Measurements from ENCODE around the gene ADAM22.

ADAM22 gene

GRCh38 chr7:88150033-88150432 lies 216.0 kb downstream of the ADAM22 start:
- no peak for TF ChIP-seq CTCF (conservative IDR thresholded peaks at IDR 0.05; ENCODE audit: low read depth, low read length)
- no peak overlapping the region for H3K4me2 ChIP-seq

GRCh38 chr7:88151119-88151790 lies 217.2 kb downstream of the ADAM22 start:
- H3K79me2 ChIP-seq (ENCODE audit: insufficient read depth, low read depth): no peaks in the 10 kb centered on the region
- no peak overlapping the region for H3K4me3 ChIP-seq (IDR thresholded peaks at IDR 0.05; ENCODE audit: insufficient read depth, low read depth, low read length)
- H3K9ac ChIP-seq: no peak overlapping the region
- H4K20me1 ChIP-seq (ENCODE audit: insufficient read depth): no peaks in the 10 kb centered on the region
- no peak for TF ChIP-seq CTCF (conservative IDR thresholded peaks at IDR 0.05; ENCODE audit: low read depth, low read length)
- H2AFZ ChIP-seq (ENCODE audit: low read depth): no peak overlapping the region
- H3K27me3 ChIP-seq (ENCODE audit: insufficient read depth, low read depth): no peaks in the 10 kb centered on the region
- peaks cover 7% of the 10 kb centered on the region for H3K4me1 ChIP-seq (ENCODE audit: low read depth, poor library complexity, severe bottlenecking)
- H3K27ac ChIP-seq: no peak overlapping the region
- no peak overlapping the region for H3K4me2 ChIP-seq
- 0 out of 2 replicates have a peak, but pooled peaks cover 3% of the 10 kb centered on the region for H3K36me3 ChIP-seq (ENCODE audit: insufficient read depth)

More at GRCh38 chr7:88150033-88150432, 216.0 kb downstream of the ADAM22 start:
- Histone ChIP-seq H3K27me3 (ENCODE audit: insufficient read depth, low read depth) (no peaks in the 10 kb centered on the region), H3K4me3 (IDR thresholded peaks at IDR 0.05; ENCODE audit: insufficient read depth, low read depth, low read length) (no peak overlapping the region), H2AFZ (ENCODE audit: low read depth) (no peak overlapping the region), H3K4me1 (ENCODE audit: low read depth, poor library complexity, severe bottlenecking) (peaks cover 7% of the 10 kb centered on the region), H3K79me2 (ENCODE audit: insufficient read depth, low read depth) (no peaks in the 10 kb centered on the region), H4K20me1 (ENCODE audit: insufficient read depth) (no peaks in the 10 kb centered on the region), H3K27ac (no peak overlapping the region), H3K36me3 (ENCODE audit: insufficient read depth) (no peaks in the 10 kb centered on the region), H3K9ac (no peak overlapping the region)

- H3K79me2 ChIP-seq (ENCODE audit: insufficient read depth, low read depth): no peaks in the 10 kb centered on the region
- H2AFZ ChIP-seq (ENCODE audit: low read depth): no peak overlapping the region
- no peak overlapping the region for H3K4me2 ChIP-seq
Observed at GRCh38 chr7:88153378-88153777, 219.3 kb downstream of the ADAM22 start.

GRCh38 chr7:88155756-88156155 lies 221.7 kb downstream of the ADAM22 start:
- H3K79me2 ChIP-seq (ENCODE audit: insufficient read depth, low read depth): no peaks in the 10 kb centered on the region
- H3K4me1 ChIP-seq (ENCODE audit: low read depth, poor library complexity, severe bottlenecking): no peaks in the 10 kb centered on the region
- H3K36me3 ChIP-seq (ENCODE audit: insufficient read depth): 0 out of 2 replicates have a peak, but pooled peaks cover 3% of the 10 kb centered on the region
- no peak overlapping the region for H3K4me2 ChIP-seq
- no peak overlapping the region for H3K27ac ChIP-seq
- no peak overlapping the region for H3K9ac ChIP-seq
- H3K27me3 ChIP-seq (ENCODE audit: insufficient read depth, low read depth): no peaks in the 10 kb centered on the region
- no peak for TF ChIP-seq CTCF (conservative IDR thresholded peaks at IDR 0.05; ENCODE audit: low read depth, low read length)
- H4K20me1 ChIP-seq (ENCODE audit: insufficient read depth): no peaks in the 10 kb centered on the region
- H3K4me3 ChIP-seq (IDR thresholded peaks at IDR 0.05; ENCODE audit: insufficient read depth, low read depth, low read length): no peak overlapping the region
- no peak overlapping the region for H2AFZ ChIP-seq (ENCODE audit: low read depth)

More at GRCh38 chr7:88153378-88153777, 219.3 kb downstream of the ADAM22 start:
- H3K36me3 ChIP-seq (ENCODE audit: insufficient read depth): 0 out of 2 replicates have a peak, but pooled peaks cover 3% of the 10 kb centered on the region
- no peaks in the 10 kb centered on the region for H4K20me1 ChIP-seq (ENCODE audit: insufficient read depth)
- no peak overlapping the region for H3K9ac ChIP-seq
- no peak overlapping the region for H3K27ac ChIP-seq
- H3K4me3 ChIP-seq (IDR thresholded peaks at IDR 0.05; ENCODE audit: insufficient read depth, low read depth, low read length): no peak overlapping the region
- peaks cover 7% of the 10 kb centered on the region for H3K4me1 ChIP-seq (ENCODE audit: low read depth, poor library complexity, severe bottlenecking)
- no peaks in the 10 kb centered on the region for H3K27me3 ChIP-seq (ENCODE audit: insufficient read depth, low read depth)
- no peak for TF ChIP-seq CTCF (conservative IDR thresholded peaks at IDR 0.05; ENCODE audit: low read depth, low read length)
